ENCODE results near the gene KCTD20. TPM values are rescaled to one million over a fixed set of nuclear protein-coding genes. Genes with fewer than 3 reads are reported as not detected.

The KCTD20 gene
- total RNA-seq, 1 donor from 2014 or later: 29.1 TPM

DNA sequence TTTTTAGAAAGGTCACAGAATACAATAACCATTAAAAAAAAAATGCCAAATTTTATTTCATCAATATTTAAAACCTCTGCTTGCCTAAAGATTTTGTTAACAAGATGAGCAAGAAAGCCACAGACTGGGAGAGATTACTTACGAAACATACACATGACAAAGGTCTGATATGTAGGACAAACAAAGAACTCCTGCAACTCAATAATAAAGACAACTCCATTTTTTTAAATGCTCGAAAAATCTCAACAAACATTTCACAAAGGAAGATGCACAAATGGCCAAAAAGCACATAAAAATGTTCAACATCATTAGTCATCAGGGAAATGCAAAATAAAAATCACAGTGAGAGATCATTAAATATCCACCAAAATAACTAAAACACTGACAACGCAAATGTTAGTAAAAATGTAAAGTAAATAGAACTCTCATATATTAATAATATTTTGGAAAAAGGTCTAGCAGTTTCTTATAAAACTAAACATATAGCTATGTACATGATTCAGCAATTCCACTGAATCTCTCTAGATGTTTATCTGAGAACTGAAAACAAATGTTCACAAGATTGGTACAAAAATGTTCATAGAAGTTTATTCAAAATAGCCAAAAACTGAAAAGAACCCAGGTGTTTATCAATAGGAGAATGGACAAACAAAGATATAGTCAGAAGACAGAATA, 94.2 kb downstream of the KCTD20 start:
- Mint-ChIP-seq H3K4me1 (ENCODE audit: low read depth, unreplicated experiment) (no peaks in the 10 kb centered on the region), H3K27ac (ENCODE audit: unreplicated experiment) (no peak overlapping the region), H3K9me3 (ENCODE audit: unreplicated experiment) (no peaks in the 10 kb centered on the region), H3K4me3 (ENCODE audit: unreplicated experiment) (no peak overlapping the region), H3K36me3 (ENCODE audit: unreplicated experiment) (peaks cover 6% of the 10 kb centered on the region), H3K27me3 (ENCODE audit: unreplicated experiment) (peaks cover 2% of the 10 kb centered on the region)
- no peak for TF ChIP-seq CTCF (IDR thresholded peaks at IDR 0.05; ENCODE audit: partially characterized antibody, unreplicated experiment)
- DNase-seq: no peak

DNA sequence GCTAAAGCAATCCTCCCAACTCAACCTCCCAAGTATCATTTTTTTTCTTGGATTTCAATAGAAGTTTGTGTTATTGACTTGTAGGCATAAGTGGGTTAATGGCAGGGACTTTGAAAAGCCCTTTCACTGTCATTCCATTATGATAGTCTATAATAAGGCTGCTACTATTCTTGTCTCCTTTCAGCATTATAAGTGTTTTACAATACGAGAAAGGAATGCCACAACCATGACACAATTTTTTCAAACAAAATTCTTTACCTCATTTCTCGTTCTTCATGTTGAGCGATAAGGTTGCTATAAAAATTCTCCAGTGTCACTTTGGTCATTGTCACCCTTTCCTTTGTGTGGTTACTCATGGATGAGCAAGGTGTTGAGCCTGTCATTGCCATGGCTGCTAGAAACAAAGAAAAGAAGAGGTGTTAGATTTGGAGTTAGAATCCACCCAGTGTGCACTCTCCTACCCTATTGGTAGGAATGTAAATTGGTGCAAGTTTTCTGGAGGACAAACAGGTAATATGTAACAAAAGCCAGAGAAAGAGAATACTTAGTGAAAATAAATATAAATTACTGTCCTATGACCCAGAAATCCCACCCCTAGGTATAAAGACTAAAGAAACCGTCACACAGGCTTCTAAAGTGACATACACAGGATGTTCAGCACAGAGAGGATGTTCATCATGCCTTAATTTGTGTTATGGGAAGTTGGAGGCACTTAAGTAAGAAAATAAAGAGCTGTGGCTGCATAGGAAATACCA, 97.2 kb downstream of the KCTD20 start:
- Mint-ChIP-seq H3K4me1 (ENCODE audit: low read depth, unreplicated experiment) (peaks cover 5% of the 10 kb centered on the region), H3K27me3 (ENCODE audit: unreplicated experiment) (peaks cover 2% of the 10 kb centered on the region), H3K9me3 (ENCODE audit: unreplicated experiment) (no peaks in the 10 kb centered on the region), H3K36me3 (ENCODE audit: unreplicated experiment) (peaks cover 6% of the 10 kb centered on the region), H3K4me3 (ENCODE audit: unreplicated experiment) (no peak overlapping the region), H3K27ac (ENCODE audit: unreplicated experiment) (no peak overlapping the region)
- no peak for TF ChIP-seq CTCF (IDR thresholded peaks at IDR 0.05; ENCODE audit: partially characterized antibody, unreplicated experiment)
- no peak for DNase-seq

Other genes starting within 250 kb of the KCTD20 start
- gene BRPF3, start 246.3 kb upstream of the KCTD20 start, total RNA-seq (ENCODE audit: unreplicated experiment): 36.2 TPM
- not detected for gene PNPLA1, start 172.9 kb upstream of the KCTD20 start, total RNA-seq (ENCODE audit: unreplicated experiment)
- gene BNIP5, start 106.1 kb upstream of the KCTD20 start, total RNA-seq (ENCODE audit: unreplicated experiment): not detected
- not detected for gene ETV7, start 55.3 kb upstream of the KCTD20 start, total RNA-seq (ENCODE audit: unreplicated experiment)
- not detected for gene PXT1, start 146 bp upstream of the KCTD20 start, total RNA-seq (ENCODE audit: unreplicated experiment)
- 55.1 TPM for gene STK38, start 104.5 kb downstream of the KCTD20 start, total RNA-seq (ENCODE audit: unreplicated experiment)
- gene SRSF3, start 151.4 kb downstream of the KCTD20 start, total RNA-seq (ENCODE audit: unreplicated experiment): 288 TPM
- 41.3 TPM for gene CDKN1A, start 235.7 kb downstream of the KCTD20 start, total RNA-seq (ENCODE audit: unreplicated experiment)